Measurements from ENCODE around the gene FGF21. TPM values are rescaled to one million over a fixed set of nuclear protein-coding genes. Genes with fewer than 3 reads are reported as not detected.

FGF21 gene
- total and polyA plus RNA-seq, 10 of the 15 experiments (the other 5 are each of a cell fraction or from before 2014, with no cell fraction given), result not detected

- in situ Hi-C loops (cut with MboI) (no loop called here), intact Hi-C loops (cut with micrococcal nuclease; ENCODE audit: unreplicated experiment) (no loop called here)
- H3K4me3 ChIP-seq, result no peak overlapping the region
- DNase-seq (ENCODE audit: low read depth, low spot score) (no peak), ATAC-seq (no peak), FAIRE-seq (no peak)
- ChIA-PET SMC1A (ENCODE audit: uncharacterized antibody, unreplicated experiment) (no interaction called here), CTCF (interaction anchor here (1.2 to 26.1 kb wide), 3 partner anchors 41 to 191 kb away, joined by 4 to 520 read pairs (median 8); partner anchors contain the start of genes GYS1, HSD17B14 and RUVBL2), POLR2A (no interaction called here), RAD21 (ENCODE audit: unreplicated experiment) (no interaction called here)
- no peaks in the 10 kb centered on the region; a peak in 1 of 4 replicates for H3K36me3 ChIP-seq (ENCODE audit: control insufficient read depth in 2 of 2, insufficient read depth in 2 of 2, low read length in 1 of 2)
- no peak overlapping the region for H3K4me2 ChIP-seq (ENCODE audit: control insufficient read depth, insufficient read depth)
- H3K27me3 ChIP-seq (replicated peaks in 1 of 2; ENCODE audit: control insufficient read depth in 2 of 2, insufficient read depth in 2 of 2, low read length in 1 of 2), result no peaks in the 10 kb centered on the region
- TF ChIP-seq KAT2A (conservative IDR thresholded peaks at IDR 0.05; ENCODE audit: control insufficient read depth, low read depth, low read length), result no peak
- TF ChIP-seq E2F8 (IDR thresholded peaks at IDR 0.05; ENCODE audit: low read depth, partially characterized antibody), result no peak
- TF ChIP-seq NFYA (IDR thresholded peaks at IDR 0.05; ENCODE audit: borderline replicate concordance, low read depth, low read length), result no peak
- TF ChIP-seq POLR2AphosphoS2 (IDR thresholded peaks at IDR 0.05; ENCODE audit: low read depth, low read length), result no peak
- TF ChIP-seq SPI1 (IDR thresholded peaks at IDR 0.05; ENCODE audit: borderline replicate concordance, insufficient read depth, low read depth, low read length), result no peak
- TF ChIP-seq BCL11A (IDR thresholded peaks at IDR 0.05; ENCODE audit: low read depth, low read length), result no peak
- no peak for TF ChIP-seq ELK1 (IDR thresholded peaks at IDR 0.05; ENCODE audit: low read depth, low read length)
- TF ChIP-seq MYB (IDR thresholded peaks at IDR 0.05; ENCODE audit: borderline replicate concordance, low read depth, low read length), result no peak
- TF ChIP-seq HSF1 (IDR thresholded peaks at IDR 0.05; ENCODE audit: low read depth, low read length), result no peak
- no peak for TF ChIP-seq NFIC (IDR thresholded peaks at IDR 0.05; ENCODE audit: low read depth, low read length)
- no peak for TF ChIP-seq BRCA1 (IDR thresholded peaks at IDR 0.05; ENCODE audit: low read depth, low read length)
- no peaks in the 10 kb centered on the region for H3K9me3 ChIP-seq (replicated peaks; ENCODE audit: control insufficient read depth, insufficient read depth, low read length)
- WGBS (ENCODE audit: insufficient coverage, insufficient replicate concordance, low lambda C conversion rate, missing lambda C conversion rate), result 98% methylated on average over 2 of the region's 2 CpGs
- no peaks in the 10 kb centered on the region for H3K79me2 ChIP-seq (ENCODE audit: control insufficient read depth, insufficient read depth, low read length)
- peaks cover 6% of the 10 kb centered on the region for H3K4me1 ChIP-seq (ENCODE audit: control insufficient read depth, insufficient read depth, low read length)
- H4K20me1 ChIP-seq (ENCODE audit: control insufficient read depth, insufficient read depth), result no peaks in the 10 kb centered on the region
- BruUV-seq (replicated peaks), result no TSS peak
- H3K9ac ChIP-seq (ENCODE audit: control insufficient read depth, insufficient read depth, low read length), result no peak overlapping the region
- no peak overlapping the region for H3K27ac ChIP-seq (ENCODE audit: control insufficient read depth, insufficient read depth)
- H2AFZ ChIP-seq (ENCODE audit: control insufficient read depth, low read depth, low read length), result no peak overlapping the region
Observed at GRCh38 chr19:48802623-48803022, 47.3 kb downstream of the FGF21 start.

Data from GM12878 (cell line).